ENCODE results near the gene SAC3D1. TPM values are rescaled to one million over a fixed set of nuclear protein-coding genes. Genes with fewer than 3 reads are reported as not detected.

Gene SAC3D1
- total and polyA plus RNA-seq, 9 of the 15 experiments (the other 6 are each of a cell fraction or from before 2014, with no cell fraction given), result 0.20 to 35.2 (median 5.8) TPM

GRCh38 chr11:65083834-65084597 is 43.0 kb downstream of the SAC3D1 start, which contains the start of the genes CDCA5 and ZFPL1 (continued):
- TF ChIP-seq E2F6 (IDR thresholded peaks at IDR 0.05; ENCODE audit: borderline replicate concordance in 1 of 2, extremely low read depth in 1 of 2, insufficient read depth in 1 of 2, insufficient read length in 1 of 2, low read depth in 1 of 2, low read length in 1 of 2, poor library complexity in 1 of 2, severe bottlenecking in 1 of 2), result peak in 1 of 2 experiments; percentile 43
- peak; percentile 52 for TF ChIP-seq NEUROD1 (IDR thresholded peaks at IDR 0.05; ENCODE audit: borderline replicate concordance, low read depth, low read length, partially characterized antibody)
- no peak for TF ChIP-seq ARID3A (IDR thresholded peaks at IDR 0.05; ENCODE audit: borderline replicate concordance, low read depth, low read length)
- TF ChIP-seq, protein P1, sequence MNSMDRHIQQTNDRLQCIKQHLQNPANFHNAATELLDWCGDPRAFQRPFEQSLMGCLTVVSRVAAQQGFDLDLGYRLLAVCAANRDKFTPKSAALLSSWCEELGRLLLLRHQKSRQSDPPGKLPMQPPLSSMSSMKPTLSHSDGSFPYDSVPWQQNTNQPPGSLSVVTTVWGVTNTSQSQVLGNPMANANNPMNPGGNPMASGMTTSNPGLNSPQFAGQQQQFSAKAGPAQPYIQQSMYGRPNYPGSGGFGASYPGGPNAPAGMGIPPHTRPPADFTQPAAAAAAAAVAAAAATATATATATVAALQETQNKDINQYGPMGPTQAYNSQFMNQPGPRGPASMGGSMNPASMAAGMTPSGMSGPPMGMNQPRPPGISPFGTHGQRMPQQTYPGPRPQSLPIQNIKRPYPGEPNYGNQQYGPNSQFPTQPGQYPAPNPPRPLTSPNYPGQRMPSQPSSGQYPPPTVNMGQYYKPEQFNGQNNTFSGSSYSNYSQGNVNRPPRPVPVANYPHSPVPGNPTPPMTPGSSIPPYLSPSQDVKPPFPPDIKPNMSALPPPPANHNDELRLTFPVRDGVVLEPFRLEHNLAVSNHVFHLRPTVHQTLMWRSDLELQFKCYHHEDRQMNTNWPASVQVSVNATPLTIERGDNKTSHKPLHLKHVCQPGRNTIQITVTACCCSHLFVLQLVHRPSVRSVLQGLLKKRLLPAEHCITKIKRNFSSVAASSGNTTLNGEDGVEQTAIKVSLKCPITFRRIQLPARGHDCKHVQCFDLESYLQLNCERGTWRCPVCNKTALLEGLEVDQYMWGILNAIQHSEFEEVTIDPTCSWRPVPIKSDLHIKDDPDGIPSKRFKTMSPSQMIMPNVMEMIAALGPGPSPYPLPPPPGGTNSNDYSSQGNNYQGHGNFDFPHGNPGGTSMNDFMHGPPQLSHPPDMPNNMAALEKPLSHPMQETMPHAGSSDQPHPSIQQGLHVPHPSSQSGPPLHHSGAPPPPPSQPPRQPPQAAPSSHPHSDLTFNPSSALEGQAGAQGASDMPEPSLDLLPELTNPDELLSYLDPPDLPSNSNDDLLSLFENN (IDR thresholded peaks at IDR 0.05; ENCODE audit: low read depth in 2 of 2, low read length in 2 of 2), result peak in 1 of 2 experiments; percentile 44; a peak in 1 of 4 replicates
- TF ChIP-seq ZNF699 (CRISPR knock-in tag; IDR thresholded peaks at IDR 0.05; ENCODE audit: insufficient replicate concordance), result no peak
- no peak for TF ChIP-seq ZNF57 (CRISPR knock-in tag; IDR thresholded peaks at IDR 0.05)
- TF ChIP-seq ZNF408 (CRISPR knock-in tag; IDR thresholded peaks at IDR 0.05; ENCODE audit: low read depth), result no peak
- TF ChIP-seq, protein P2, sequence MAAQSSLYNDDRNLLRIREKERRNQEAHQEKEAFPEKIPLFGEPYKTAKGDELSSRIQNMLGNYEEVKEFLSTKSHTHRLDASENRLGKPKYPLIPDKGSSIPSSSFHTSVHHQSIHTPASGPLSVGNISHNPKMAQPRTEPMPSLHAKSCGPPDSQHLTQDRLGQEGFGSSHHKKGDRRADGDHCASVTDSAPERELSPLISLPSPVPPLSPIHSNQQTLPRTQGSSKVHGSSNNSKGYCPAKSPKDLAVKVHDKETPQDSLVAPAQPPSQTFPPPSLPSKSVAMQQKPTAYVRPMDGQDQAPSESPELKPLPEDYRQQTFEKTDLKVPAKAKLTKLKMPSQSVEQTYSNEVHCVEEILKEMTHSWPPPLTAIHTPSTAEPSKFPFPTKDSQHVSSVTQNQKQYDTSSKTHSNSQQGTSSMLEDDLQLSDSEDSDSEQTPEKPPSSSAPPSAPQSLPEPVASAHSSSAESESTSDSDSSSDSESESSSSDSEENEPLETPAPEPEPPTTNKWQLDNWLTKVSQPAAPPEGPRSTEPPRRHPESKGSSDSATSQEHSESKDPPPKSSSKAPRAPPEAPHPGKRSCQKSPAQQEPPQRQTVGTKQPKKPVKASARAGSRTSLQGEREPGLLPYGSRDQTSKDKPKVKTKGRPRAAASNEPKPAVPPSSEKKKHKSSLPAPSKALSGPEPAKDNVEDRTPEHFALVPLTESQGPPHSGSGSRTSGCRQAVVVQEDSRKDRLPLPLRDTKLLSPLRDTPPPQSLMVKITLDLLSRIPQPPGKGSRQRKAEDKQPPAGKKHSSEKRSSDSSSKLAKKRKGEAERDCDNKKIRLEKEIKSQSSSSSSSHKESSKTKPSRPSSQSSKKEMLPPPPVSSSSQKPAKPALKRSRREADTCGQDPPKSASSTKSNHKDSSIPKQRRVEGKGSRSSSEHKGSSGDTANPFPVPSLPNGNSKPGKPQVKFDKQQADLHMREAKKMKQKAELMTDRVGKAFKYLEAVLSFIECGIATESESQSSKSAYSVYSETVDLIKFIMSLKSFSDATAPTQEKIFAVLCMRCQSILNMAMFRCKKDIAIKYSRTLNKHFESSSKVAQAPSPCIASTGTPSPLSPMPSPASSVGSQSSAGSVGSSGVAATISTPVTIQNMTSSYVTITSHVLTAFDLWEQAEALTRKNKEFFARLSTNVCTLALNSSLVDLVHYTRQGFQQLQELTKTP (IDR thresholded peaks at IDR 0.05; ENCODE audit: low read depth in 1 of 2, partially characterized antibody in 2 of 2), result no peak
- TF ChIP-seq MBD1 (CRISPR knock-in tag; IDR thresholded peaks at IDR 0.05), result no peak
- peak; percentile 59; the same call in 1 of the 2 replicates for TF ChIP-seq FOXJ2 (tag; IDR thresholded peaks at IDR 0.05)
